Measurements from ENCODE around the gene VRK1.

Gene VRK1

GRCh38 chr14:96792003-96792402 is 5.2 kb upstream of the VRK1 start:
- no peak for DNase-seq (ENCODE audit: low read depth in 2 of 2)

GRCh38 chr14:96792591-96792990 is 4.6 kb upstream of the VRK1 start:
- DNase-seq (ENCODE audit: low read depth in 2 of 2) = no peak

- DNase-seq (ENCODE audit: low read depth in 2 of 2) = no peak
These were observed 3.6 kb upstream of the VRK1 start for GRCh38 chr14:96793547-96793946.

GRCh38 chr14:96795109-96795828 is 1.9 kb upstream of the VRK1 start:
- no peak for DNase-seq (ENCODE audit: low read depth in 2 of 2)

- peak in 1 of 2 donors; percentile 11 for DNase-seq (ENCODE audit: low read depth in 2 of 2)
These were observed 584 bp downstream of the VRK1 start for GRCh38 chr14:96797582-96798349.

- no peak for DNase-seq (ENCODE audit: low read depth in 2 of 2)
These were observed 1.8 kb downstream of the VRK1 start for GRCh38 chr14:96798956-96799355.

- DNase-seq (ENCODE audit: low read depth in 2 of 2) = no peak
These were observed 2.4 kb downstream of the VRK1 start for GRCh38 chr14:96799489-96800054.

GRCh38 chr14:96801931-96802330 is 4.7 kb downstream of the VRK1 start:
- no peak for DNase-seq (ENCODE audit: low read depth in 2 of 2)

- no peak for DNase-seq (ENCODE audit: low read depth in 2 of 2)
These were observed 5.8 kb downstream of the VRK1 start for GRCh38 chr14:96802963-96803362.

GRCh38 chr14:96803958-96804357 is 6.8 kb downstream of the VRK1 start:
- no peak for DNase-seq (ENCODE audit: low read depth in 2 of 2)

- DNase-seq (ENCODE audit: low read depth in 2 of 2) = no peak
These were observed 7.7 kb downstream of the VRK1 start for GRCh38 chr14:96804895-96805294.

GRCh38 chr14:96805956-96806355 is 8.8 kb downstream of the VRK1 start:
- no peak for DNase-seq (ENCODE audit: low read depth in 2 of 2)

- no peak for DNase-seq (ENCODE audit: low read depth in 2 of 2)
These were observed 9.7 kb downstream of the VRK1 start for GRCh38 chr14:96806836-96807235.

- no peak for DNase-seq (ENCODE audit: low read depth in 2 of 2)
These were observed 11.6 kb downstream of the VRK1 start for GRCh38 chr14:96808619-96809406.

GRCh38 chr14:96811265-96811664 is 14.1 kb downstream of the VRK1 start:
- DNase-seq (ENCODE audit: low read depth in 2 of 2) = no peak

GRCh38 chr14:96811985-96812667 is 14.9 kb downstream of the VRK1 start:
- DNase-seq (ENCODE audit: low read depth in 2 of 2) = no peak

GRCh38 chr14:96816281-96816680 is 19.1 kb downstream of the VRK1 start:
- no peak for DNase-seq (ENCODE audit: low read depth in 2 of 2)

GRCh38 chr14:96817750-96818666 is 20.8 kb downstream of the VRK1 start:
- DNase-seq (ENCODE audit: low read depth in 2 of 2) = no peak

GRCh38 chr14:96821501-96821900 is 24.3 kb downstream of the VRK1 start:
- DNase-seq (ENCODE audit: low read depth in 2 of 2) = no peak

- no peak for DNase-seq (ENCODE audit: low read depth in 2 of 2)
These were observed 26.5 kb downstream of the VRK1 start for GRCh38 chr14:96823652-96824051.

- no peak for DNase-seq (ENCODE audit: low read depth in 2 of 2)
These were observed 27.1 kb downstream of the VRK1 start for GRCh38 chr14:96824283-96824682.
